Activated CD4-positive, alpha-beta T cell treated with anti-CD3 and anti-CD28 coated beads, Interleukin-2, Interleukin-4, amounts not matched to agents 100 ng/mL and 50 ng/mL, durations not matched to agents 16 hours and 8 hours (primary cell): ENCODE data around the gene FXR2.
"Not testable (repeated sequence)": the region's sequence is repeated elsewhere in the genome, so short reads cannot be mapped to it uniquely, and the experiment has no call there.

ENCODE experiments used
- DNase-seq: peaks from one replicate; pipeline ENCODE4 v3.0.0-alpha.2; 2020; ENCODE audit warnings: low spot score

FXR2 gene

DNA sequence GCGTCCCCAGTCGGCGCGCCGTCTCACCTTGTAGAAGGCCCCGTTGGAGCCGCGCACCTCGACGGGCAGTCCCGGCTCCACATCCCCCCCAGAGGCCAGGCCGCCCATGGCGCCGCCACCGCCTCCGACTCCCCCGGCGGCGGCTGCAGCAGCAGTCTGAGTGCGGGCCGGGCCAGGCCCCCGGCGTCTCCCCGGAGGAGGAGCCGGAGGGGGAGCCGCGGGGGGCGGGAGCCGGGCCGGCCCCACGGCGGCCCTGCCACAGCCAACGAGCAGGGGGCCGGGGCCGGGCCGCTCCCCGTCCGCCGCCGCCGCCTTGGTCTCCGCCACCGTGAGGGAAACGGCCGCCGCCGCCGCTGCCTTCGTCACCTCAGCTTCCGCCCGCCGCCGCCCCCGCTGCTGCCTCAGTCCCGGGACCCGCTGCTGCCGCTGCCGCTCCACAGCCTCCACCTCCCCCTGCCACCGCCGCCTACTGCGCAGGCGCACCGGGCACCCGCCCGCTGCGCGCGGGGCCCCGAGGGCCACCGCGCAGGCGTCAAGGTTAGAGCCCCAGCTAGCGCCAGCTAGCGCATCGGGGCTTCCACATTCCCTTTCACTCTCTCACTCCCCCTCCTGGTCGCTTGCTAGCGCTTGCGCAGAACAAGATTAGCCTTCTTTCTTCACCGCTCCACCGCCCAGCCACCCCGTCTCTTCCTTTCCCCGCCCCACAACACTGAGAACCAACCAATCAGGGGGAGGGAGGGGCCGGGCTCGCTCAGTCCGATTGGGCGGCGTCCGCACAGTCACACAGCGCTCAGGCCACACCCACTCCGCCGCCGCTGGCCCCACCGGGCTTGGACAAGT lies at the start of gene FXR2:
Gene FXR2, minus strand, starts transcription at position 473 of the 840 bp plus-strand sequence. Its CDS starts 365 bp downstream, at position 108.
- DNase-seq: peak; percentile 100

DNA sequence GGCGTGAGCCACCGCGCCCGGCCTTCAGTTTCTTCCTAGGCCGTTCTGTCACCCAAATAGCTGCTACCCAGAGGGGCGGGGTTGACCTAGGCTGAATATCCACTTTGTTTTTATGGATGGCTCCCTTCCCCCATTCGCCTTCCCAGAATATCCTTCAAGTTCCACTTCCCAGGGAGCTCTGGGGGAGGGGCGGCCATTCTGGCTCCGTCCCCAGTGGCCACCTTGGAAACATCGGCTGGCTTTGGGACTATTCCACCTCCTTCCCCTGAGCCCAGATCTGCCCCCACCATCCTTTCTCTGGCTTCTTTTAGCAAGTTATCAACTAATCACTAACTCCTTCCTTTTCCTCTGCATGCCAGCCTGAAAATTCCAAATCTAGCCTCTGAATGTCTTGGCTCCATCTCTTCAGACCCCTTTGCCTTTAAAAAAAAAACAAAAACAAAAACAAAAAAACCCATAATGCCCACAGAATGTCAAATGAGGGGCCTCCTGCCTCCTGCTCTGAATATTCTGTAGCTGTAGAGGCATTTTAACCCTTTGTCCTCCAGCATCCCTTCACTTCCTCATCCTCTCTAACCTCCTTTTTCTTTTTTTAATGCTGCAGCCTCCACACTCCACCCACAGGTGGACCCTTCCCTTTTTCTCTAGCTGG lies 42.4 kb upstream of the FXR2 start:
- no peak for DNase-seq

DNA sequence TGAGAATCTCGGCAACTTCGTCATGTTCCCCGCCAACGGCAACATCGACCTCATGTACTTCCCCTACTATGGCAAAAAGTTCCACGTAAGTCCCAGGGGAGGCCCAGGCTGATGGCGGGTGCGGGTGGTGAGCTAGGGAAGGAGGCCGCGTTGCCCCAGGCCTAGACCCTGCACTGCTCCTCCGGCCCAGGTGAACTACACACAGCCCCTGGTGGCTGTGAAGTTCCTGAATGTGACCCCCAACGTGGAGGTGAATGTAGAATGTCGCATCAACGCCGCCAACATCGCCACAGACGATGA lies 40.8 kb upstream of the FXR2 start:
- DNase-seq: no peak

DNA sequence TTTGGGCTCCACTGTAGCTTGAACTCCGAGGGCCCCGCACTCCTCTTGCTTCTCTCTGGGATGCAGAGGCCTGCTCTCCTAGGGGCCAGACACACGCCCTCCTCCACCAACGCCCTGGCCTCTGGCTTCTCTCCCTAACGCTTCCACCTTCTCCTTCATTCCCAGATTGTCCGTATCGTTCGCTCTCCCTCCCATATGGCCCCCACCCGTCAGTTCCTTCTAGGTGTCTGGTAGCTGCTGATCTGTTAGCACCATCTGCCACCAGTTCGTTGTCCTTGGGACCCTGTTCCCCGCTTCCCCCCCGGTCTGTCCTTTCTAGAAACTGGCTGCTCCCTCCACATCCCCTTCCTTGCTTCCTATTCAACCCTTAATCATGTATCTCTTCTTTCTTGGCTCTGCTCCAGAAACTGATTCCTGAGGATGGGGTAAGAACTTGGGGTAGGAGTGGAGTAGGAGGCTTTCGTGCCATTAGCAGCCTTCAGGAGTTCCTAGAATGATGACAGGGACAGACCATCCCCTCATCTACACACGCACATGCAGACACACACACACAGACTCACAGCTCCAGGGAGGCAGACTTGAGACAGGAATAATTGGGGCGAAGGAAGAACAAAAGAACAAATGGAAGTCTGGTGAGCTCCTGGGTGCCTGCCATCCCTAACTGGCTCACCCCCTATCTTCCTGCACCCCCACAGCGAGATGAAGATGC lies 40.3 kb upstream of the FXR2 start:
- no peak for DNase-seq

DNA sequence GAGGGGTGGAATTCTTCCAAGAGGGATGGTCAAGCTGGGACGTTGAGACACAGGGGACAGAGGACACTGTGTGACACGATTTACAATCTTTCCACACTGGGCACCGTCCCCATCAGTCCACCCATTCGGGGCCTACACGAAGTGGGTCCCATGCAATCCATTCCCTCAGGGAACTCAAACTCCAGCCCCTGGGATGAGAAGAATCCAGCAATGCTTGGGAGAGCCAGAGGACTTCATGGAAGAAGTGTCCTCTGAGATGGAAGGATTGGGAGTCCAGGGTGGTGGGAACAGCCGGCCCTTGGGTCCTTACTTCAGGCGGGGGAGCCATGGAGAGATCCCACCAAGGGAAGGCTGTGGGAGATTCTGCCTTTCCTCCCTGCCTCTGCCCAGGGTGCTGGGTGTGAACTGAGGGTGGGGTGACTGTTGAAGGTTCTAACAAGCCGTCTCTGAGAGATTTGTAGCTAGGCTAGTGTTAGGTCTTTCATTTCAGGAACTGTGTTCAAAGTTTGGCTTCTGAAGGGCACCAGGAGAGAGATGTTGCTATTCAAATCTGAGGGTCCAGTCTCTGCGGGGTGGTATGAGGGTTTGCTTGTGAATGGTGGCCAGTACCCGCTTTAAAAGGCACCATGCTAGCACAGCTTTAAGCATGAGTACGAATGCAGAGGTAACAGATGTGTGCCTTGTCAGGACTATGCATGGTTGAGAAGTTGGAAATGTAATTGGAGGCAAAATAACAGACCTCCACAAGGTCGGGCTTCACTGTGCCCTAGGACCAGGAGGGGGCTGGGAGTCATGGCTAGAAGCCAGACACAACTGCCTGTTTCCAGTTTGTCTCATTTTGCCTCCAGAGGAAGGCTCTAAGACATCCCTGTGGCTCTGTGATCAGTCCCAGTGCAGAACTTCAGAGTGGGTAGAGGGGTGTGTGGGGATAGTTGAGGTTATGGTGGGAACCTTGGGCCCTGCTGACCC lies 38.0 kb upstream of the FXR2 start:
- DNase-seq: no peak

DNA sequence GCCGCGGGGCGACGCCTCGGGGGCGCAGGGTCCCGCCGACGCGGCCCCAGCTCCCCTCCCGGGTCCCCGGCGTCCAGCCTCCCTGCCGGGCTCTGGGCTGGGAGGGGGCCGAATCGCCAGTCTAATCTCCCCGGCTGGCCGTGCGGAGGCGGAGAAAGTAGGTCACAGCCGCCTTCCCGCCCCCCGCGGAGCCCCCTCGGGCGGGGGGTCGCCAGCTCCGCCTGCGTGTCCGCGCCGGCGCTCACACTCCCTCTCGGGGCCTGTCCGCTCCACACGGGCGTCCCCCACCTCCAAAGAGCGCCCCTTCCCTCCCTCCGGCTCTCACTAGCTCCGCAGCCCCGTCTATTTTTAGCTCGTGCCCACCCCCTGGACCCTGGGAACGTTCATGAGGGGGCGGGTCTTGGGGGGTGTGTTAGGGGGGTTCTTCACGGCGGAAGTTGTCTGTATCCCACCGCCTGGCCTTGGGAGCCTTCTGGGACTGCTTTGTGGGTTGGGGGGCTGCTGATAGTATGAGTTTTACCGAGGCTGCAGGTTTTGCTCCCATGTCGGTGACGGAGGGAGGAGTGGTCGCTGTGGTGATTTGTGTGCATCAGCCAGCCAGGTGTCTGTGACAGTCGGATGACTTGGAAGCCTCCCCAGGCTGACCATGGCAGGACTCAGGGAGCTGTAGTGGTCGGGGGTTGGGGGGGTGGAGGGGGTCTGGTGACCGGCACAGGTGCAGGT lies 37.1 kb upstream of the FXR2 start:
- DNase-seq: no peak

DNA sequence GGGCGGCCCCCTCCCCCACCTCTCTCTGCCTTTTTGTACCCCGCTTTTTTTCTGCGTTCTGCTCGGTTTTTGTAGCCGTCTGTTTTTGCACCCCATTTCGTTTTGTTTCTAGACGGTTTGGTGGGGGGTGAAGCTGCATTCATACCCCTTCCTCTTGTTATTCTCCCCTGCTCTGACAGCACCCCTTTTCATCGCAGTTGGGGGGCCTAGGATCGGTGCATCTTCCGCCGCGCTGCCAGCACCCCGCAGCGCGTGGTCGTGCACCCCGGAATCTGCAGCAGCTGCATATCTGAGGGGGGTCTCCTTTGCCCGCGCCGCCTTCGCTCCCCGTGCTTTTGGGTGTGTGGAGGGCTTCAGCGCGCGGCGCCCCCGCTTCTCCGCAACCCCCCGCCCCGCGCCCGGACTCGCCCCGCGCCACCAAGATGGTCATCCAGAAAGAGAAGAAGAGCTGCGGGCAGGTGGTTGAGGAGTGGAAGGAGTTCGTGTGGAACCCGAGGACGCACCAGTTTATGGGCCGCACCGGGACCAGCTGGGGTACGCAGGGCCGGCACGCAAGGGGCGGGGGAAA lies 36.5 kb upstream of the FXR2 start:
- DNase-seq: no peak

DNA sequence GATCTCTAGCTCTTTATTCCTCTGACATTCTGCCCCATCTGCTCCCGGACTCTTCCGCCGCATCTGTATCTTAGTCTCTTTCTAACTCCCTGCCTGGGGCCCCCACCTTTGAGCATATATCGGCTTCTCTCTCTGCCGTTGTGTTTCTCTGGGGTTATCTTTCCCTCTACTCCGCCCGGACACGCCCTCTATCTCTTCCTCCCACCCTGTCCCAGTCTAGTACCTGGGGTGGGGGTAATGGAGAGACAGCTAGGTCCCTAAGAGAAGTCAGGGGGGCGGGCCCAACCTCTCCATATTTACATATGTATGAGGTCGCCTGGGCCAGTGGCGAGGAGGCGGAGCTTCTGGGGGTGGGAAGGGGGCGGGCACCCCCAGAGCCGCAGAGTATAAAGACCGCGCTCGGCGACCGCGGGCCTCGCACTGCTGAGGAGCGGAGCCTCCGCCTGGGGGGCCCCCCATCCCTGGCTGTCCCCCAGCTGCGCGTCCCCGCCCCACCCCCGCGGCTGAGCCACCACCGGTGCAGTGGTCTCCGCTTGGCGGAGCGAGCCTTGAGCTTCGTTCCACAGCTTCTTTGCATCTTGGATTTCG lies 35.9 kb upstream of the FXR2 start, which contains the start of gene ATP1B2:
Gene ATP1B2, plus strand, starts transcription at position 418 of the 588 bp plus-strand sequence. CDS start 593 bp downstream, outside the sequence.
- DNase-seq: peak; percentile 34

DNA sequence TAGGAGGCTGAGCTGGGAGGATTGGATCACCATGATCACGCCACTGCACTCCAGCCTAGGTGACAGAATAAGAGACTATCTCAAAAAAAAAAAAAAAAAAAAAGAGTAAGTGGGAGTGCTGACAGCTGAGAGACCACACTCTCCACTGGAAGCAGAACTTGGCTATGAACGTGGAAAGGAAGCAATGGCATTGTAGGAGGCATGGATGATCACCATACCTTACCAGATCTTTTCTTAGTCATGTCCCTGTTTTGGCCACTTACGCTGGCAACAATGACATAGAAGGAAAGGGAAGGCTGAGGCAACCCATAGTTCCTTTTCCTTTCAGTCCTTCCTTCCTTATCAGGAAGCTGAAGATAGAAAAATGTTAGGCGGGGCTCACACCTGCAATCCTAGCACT lies 32.3 kb upstream of the FXR2 start:
- DNase-seq: no peak

DNA sequence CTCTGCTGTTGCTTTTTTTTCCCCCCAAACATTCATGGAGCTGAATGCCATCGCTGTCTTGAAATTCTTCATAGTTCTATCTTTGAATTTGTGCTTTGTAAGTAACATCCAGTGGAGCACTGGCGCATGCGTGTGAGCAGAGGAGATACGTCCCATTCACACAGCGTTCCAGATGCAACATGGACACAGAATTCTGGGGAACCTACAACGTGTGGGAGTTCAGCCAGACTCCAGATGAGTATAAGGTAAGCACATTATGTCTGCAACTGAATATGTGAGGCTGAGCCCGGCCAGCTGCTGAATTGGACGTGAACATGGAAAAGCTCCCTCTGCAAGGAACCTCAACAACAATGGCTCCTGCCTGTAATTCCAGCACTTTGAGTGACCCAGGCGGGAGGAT lies 31.8 kb upstream of the FXR2 start:
- DNase-seq: no peak

DNA sequence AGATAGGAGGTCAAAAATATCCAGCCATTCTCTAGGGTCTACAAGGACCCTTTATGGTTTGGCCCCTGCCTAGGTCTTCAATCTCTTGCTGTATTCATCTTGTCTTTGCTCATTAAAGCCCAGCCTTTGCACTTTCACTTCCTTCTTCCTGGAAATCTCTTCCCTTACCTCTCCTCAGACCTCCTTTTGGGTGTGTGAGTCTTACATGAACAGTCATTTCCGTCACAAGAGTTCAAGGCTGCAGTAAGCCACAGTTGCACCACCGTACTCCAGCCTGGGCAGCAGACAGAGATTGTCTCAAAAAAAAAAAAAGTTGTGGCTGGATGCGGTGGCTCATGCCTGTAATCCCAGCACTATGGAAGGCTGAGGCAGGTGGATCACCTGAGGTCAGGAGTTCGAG lies 30.1 kb upstream of the FXR2 start:
- DNase-seq: peak; percentile 20

DNA sequence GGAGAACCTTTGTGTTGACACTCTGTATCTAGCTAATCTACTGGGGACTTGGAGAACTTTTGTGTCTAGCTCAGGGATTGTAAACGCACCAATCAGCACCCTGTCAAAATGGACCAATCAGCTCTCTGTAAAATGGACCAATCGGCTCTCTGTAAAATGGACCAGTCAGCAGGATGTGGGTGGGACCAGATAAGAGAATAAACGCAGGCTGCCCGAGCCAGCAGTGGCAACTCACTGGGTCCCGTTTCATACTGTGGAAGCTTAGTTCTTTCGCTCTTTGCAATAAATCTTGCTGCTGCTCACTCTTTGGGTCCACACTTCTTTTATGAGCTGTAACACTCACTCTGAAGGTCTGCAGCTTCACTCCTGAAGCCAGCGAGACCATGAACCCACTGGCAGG lies 26.9 kb upstream of the FXR2 start:
- not testable (repeated sequence) for DNase-seq

DNA sequence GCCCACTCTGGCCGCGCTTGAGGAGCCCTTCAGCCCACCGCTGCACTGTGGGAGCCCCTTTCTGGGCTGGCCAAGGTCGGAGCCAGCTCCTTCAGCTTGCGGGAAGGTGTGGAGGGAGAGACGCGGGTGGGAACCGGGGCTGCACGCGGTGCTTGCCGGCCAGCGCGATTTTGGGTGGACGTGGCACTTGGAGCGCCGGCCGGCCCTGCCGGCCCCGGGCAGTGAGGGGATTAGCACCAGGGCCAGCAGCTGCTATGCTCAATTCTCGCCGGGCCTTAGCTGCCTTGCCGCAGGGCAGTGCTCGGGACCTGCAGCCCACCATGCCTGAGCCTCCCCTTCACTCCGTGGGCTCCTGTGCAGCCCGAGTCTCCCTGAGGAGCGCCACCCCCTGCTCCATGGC lies 26.1 kb upstream of the FXR2 start:
- DNase-seq: no peak

DNA sequence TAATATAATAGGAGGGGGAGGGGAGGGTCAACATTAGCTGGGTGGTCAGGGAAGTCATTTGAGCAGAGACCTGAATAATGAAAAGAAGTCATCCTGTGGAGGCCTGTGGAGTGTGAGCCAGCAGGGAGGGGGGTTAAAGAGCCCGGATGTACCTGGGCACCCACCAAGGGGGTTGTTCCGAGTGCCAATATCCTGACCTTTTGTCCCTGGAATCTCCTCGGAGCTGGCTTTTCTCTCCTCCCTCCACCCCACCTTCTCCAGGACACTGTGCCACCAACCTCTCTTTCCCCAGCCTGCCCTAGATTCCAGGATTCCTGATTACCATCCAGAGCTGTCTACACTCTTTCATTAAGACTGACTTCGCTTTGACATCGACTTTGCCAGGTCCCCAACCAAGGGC lies 21.5 kb upstream of the FXR2 start:
- DNase-seq: no peak

DNA sequence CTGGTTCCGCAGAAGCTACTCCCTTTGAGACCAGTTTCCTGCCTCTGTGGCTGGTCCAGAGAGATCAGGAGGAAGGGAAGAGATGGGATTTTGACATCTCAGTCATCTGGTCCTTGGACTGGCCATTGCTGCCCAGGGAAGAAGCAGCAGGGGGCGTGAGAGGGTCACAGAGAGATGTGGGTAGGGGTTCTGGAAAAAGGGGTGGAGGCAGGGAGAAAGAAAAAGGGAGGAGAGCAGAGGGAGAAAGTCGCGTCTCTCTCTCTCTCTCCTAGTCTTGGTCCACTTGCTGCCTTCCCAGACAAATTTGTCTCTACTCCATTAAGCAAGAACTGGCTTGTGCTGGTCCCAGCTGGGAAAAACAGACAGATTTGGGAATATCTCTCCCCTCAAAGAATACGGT lies 19.7 kb upstream of the FXR2 start:
- DNase-seq: no peak

DNA sequence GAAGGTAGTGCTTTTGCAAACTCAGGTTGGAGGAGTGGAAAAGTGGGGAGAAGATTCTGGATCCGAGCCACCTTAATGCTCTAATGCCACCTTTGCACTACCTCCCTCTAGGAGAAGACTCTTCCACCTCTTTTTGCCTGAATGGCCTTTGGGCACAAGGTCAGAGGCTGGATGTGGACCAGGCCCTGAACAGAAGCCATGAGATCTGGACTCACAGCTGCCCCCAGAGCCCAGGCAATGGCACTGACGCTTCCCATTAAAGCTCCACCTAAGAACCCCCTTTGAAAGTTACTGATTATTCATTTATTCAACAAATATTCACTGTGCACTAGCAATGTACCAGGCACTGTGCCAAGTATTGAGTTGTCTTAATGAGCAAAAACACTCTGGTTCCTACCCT lies 18.4 kb upstream of the FXR2 start:
- no peak for DNase-seq

DNA sequence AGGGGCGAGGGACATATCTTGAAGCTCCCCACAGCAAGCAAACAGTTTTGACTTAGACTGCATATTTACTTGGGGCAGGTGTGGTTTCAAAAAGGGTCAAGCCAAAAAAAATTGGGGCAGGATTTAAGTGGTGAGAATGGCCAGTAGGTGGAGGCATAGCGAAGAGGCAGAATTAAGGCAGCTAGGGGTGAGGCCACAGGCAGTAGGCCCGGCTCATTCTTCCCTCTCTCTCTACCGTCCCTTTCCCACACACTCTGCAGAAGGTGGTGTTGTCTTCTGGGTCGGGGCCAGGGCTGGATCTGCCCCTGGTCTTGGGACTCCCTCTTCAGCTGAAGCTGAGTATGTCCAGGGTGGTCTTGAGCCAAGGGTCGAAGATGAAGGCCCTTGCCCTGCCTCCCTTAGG lies 17.8 kb upstream of the FXR2 start:
- DNase-seq: peak; percentile 52

DNA sequence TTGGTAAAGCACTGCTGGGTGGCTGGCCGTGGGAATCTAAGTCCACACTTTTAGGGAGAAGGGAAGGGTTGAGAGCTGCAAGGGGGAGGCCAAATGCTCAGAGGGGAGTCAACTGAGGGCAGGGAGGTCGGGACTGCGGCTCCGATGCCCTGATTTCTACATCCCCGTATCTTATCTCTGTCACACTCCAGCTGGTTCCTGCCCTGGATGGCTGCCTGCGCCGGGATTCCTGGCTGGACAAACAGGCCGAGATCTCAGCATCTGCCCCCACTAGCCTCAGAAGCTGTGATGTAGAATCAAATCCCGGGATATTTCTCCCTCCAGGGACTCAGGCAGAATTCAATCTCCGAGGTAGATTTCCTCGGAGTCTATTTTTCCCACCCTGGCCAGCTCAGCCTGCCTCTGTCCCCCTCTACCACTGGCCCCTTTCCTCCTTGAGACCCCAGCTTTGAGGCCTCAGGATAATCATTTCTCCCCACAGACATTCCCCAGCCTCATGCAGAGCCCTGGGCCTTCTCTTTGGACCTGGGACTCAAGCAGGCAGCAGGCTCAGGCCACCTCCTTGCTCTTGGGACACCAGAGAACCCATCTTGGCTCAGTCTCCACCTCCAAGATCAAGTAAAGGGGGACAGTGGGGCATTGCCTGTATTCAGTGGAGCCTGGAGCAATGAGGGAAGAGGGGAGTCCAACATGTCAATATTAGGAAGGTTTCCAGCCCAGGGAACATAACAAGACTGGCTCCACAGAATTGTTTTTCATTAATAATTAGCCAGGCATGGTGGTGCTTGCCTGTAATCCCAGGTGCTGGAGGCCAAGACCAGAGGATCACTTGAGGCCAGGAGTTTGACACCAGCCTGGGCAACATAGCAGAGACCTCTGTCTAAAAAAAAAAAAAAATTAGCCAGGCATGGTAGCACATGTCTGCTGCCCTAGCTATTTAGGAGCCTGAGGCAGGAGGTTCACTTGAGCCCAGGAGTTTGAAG lies 17.0 kb upstream of the FXR2 start:
- DNase-seq: no peak

DNA sequence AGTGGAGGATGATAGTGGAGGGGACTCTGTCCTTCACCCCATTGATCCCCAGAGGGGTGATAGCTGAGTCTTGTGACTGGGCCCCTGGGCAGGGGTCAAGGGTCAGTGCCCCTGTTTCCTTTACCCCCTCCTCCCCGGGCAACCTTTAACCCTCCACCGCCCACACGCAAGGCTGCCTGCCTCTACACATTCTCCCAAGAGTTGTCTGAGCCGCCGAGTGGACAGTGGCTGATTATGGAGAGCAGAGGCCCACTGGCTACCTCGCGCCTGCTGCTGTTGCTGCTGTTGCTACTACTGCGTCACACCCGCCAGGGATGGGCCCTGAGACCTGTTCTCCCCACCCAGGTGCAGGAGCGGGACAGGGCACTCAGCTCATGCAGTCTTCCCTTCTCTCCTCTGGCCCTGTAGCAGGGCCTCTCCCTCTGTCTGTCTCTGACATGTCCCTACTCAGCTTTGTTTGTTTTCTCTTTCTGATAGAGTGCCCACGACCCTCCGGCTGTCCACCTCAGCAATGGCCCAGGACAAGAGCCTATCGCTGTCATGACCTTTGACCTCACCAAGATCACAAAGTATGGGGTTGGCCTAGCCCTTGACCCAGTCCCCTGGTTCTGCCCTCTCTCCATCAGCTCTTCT lies 15.4 kb upstream of the FXR2 start, which contains the start of gene SHBG:
Gene SHBG, plus strand, starts transcription at position 197 of the 633 bp plus-strand sequence. Its CDS starts 38 bp downstream, at position 235.
- DNase-seq: no peak
